D721Med (cell line): Measurements from ENCODE around the gene TGM2.

Source experiments
- DNase-seq: peaks from one replicate; pipeline ENCODE4 v3.0.0; 2011; ENCODE audit warnings: low spot score; ENCODE audit not compliant: insufficient read length
- FAIRE-seq: peaks from 2 replicates; lab custom pipeline; 2011; peaks lifted over from hg19 to GRCh38; lab: Jason Lieb, UNC
- TF ChIP-seq, protein P1 (sequence below): IDR thresholded peaks from 2 replicates; pipeline ENCODE4 v1.5.1; 2012; ENCODE audit warnings: mild to moderate bottlenecking, control low read depth; ENCODE audit not compliant: insufficient read depth; ENCODE audit errors: missing control alignments

TGM2 gene

DNA sequence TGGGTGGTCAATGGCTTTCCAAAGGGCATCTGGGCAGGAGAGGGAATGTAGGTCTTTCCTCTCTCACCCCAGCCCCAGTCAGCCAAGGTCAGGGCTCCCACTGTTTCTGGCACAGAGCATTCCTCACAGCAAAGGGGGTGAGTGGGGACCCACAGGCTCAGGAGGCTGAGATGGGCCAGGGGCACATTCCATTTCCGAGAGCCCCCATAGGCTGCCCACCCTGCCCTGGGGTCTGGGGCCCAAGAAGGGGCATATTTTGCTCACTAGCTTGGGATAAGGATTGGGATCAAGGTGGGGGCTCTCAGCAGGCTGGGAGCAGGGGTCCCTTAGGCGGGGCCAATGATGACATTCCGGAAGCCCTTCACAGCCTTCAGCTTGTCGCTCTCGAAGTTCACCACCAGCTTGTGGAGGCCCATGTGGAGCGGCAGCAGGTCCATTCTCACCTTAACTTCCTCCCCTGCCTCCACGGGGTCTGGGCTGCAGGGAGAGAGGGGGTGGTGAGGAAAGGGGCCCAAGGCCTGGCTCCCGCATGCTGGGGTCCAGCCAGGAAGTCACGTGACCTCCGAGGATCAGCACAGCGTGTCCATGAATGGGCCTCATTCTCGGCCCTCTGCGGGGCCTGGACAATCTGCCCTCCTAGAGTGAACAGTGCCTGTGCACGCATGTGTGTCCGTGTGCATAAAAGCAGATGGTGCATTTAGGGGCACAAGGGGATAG, 35.0 kb downstream of the TGM2 start:
- DNase-seq (no peak), FAIRE-seq (no peak)
- TF ChIP-seq, protein P1, sequence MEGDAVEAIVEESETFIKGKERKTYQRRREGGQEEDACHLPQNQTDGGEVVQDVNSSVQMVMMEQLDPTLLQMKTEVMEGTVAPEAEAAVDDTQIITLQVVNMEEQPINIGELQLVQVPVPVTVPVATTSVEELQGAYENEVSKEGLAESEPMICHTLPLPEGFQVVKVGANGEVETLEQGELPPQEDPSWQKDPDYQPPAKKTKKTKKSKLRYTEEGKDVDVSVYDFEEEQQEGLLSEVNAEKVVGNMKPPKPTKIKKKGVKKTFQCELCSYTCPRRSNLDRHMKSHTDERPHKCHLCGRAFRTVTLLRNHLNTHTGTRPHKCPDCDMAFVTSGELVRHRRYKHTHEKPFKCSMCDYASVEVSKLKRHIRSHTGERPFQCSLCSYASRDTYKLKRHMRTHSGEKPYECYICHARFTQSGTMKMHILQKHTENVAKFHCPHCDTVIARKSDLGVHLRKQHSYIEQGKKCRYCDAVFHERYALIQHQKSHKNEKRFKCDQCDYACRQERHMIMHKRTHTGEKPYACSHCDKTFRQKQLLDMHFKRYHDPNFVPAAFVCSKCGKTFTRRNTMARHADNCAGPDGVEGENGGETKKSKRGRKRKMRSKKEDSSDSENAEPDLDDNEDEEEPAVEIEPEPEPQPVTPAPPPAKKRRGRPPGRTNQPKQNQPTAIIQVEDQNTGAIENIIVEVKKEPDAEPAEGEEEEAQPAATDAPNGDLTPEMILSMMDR, result no peak

DNA sequence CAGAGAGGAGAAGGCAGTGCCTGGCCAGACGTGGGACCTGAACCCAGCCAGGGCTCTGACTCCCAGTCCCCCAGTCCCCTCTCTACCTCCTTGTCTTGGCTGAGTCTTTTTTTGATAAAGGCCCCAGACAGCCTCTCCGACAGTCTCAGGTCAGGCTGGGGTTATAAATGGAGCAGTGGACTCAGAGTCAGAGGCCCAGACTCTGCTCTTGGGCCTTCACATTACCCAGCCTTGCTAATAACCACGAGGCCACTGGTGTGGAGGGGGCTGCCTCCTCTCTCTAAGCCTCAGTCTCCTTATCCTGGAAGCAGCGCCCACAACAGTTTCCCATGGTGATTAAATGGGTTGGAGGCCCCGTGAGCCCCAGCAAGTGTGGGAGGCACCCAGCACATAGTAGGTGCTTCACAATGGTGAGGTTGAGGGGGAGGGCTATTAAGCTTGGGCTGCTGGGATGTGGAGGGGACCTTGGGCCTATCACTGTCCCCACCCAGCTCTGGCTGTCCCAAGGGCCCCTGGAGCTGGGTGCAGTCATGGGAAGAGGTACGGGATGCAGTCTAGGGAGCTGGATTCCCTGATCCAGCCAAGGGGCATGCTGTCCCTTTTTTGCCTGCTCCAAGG, 35.7 kb downstream of the TGM2 start:
- TF ChIP-seq, protein P1, result no peak
- DNase-seq (no peak), FAIRE-seq (no peak)

DNA sequence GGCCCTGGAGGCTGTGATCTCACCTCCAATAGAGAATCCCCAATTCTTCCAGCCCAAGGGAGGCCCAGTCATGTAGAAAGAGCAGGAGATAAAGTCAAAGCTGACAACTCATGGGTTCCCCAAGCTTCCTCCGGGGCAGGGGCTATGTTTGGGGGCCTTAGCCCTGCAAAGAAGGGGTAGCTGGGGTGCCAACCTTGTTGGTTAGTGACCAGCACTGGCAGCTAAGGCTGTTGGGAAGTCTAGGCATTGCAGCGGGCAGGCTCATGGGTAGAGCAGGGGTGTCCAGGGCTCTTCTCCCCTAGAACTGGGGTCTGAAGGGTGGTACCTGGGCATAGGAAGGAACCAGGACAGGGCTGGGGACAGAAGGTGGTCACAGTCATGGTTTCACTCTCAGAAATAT, 36.4 kb downstream of the TGM2 start:
- FAIRE-seq (no peak), DNase-seq (no peak)

DNA sequence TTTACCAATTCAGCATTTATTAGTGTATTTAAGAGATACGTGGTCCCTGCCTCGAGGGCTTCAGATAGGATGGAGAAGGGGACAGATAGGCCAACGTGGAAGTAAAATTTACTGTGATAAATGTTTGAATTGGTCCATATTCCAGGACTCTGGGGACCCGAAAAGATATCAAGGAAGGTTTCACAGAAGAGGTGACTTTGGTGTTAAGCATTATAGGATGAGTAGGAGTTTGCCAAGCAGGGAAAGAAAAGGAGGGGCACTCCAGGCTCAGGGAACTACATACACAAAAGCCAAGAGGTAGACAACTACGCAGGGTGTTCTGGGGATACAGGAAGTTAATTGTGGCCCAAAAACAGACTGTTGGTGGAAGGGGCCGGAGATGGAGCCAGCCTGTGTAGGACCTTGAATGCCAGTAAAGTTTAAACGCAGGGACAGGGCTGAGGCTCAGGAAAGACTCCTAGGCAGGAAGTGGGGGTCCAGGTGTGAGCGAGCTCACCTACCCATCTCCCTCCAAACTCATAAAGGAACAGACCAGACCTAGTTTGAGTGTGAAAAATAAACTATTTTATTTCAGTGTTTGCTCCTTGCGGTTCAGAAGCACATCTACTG, 37.0 kb downstream of the TGM2 start:
- DNase-seq (no peak), FAIRE-seq (no peak)
- TF ChIP-seq, protein P1, result no peak

More for the DNA sequence above, 36.4 kb downstream of the TGM2 start:
- TF ChIP-seq, protein P1, result no peak

DNA sequence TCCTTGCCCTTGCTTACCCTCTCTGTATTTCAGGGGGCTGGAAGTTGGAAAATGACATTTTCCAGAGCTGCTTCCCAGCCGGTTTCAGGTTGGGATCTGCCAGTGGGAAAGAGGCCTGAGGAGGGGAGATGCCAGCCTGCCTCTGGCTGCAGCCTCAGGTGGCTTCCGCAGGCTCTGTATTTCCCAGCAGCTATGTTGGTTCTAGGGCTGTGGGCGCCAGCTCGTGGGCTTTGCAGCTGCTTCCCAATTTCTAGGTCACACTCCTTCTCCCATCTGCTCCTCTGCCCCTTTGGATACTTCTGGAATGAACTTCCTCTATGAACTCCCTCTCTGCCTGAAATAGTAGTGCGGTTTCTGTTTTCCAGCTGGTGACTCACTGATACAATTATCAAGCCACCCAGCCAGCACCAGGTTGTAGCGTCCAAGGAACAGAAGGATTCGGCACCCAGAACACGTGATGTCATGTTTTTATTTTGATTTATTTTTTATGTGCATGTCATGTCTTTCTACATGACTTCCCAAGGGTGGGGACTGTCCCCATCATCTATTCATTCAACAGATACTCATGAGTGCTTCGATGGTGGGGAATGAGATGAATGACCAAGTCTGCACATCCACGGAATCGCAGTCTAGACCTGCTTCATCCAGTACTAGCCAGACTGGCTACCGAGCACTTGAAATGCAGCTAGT, 38.0 kb downstream of the TGM2 start:
- FAIRE-seq, result no peak
- no peak for DNase-seq
- TF ChIP-seq, protein P1, result no peak

DNA sequence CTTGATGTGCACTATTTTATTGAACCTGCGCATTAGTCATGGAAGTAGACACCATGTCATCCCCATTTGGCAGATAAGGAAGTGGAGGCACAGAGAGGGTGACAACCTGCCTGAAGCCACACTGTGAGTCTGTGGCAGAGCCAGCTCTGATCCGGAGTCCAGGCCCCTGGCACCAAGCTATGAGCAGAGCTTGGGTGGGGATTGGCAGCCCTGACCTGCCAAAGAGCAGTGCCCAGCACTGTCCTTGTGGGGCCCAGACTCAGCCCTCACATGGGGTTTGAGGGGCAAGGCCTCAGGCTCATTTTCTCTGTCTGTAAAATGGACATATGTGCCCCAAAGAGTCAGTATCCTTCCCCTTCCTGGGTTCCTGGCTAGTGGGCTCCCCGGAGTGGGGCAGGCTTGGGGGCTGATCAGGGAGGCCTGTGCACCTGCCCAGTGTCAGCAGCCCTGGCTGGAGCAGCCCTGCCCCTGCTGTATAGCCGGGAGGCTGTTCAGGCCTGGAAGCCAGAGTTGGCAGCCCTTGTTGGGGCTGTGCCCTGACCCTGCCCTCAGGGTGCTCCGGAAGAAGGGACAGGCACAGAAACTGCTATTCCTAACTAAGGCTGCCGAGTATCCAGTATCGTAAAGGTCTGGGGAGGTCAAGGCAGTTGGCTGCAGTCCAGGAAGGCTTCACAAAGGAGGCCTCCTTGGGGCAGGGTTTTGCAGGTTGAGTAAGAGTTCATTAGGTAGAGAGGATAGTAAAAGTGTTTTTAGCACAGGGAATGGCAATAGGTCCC, 38.7 kb downstream of the TGM2 start:
- DNase-seq (no peak), FAIRE-seq (no peak)

More for the DNA sequence above, 38.7 kb downstream of the TGM2 start:
- TF ChIP-seq, protein P1, result no peak
